HepG2 (cell line): ENCODE results near the gene GATM. TPM values are rescaled to one million over a fixed set of nuclear protein-coding genes. Genes with fewer than 3 reads are reported as not detected.

ENCODE experiments used
- ETS1 ChIP-seq: sonication (generic); formaldehyde crosslinking; IDR thresholded peaks from 2 replicates; pipeline ENCODE4 v1.4.0; 2020; ENCODE audit warnings: missing genetic modification reagents
- HDAC6 ChIP-seq: fragments of 200-600 bp; sonication (generic); IDR thresholded peaks from 2 replicates; pipeline ENCODE4 v1.7.0; 2017; ENCODE audit warnings: mild to moderate bottlenecking, antibody characterized with exemption, low read length, low read depth
- HNRNPLL ChIP-seq: fragments of 200-400 bp; formaldehyde crosslinking; IDR thresholded peaks from 2 replicates; pipeline ENCODE4 v1.6.1; 2017; ENCODE audit warnings: mild to moderate bottlenecking, low read depth, low read length; ENCODE audit not compliant: poor library complexity, severe bottlenecking
- JARID2 ChIP-seq: sonication (generic); formaldehyde crosslinking; IDR thresholded peaks from 2 replicates; pipeline ENCODE4 v1.8.1; 2023; ENCODE audit warnings: missing genetic modification reagents, inconsistent platforms; ENCODE audit not compliant: insufficient replicate concordance
- KAT2B ChIP-seq: fragments of 150-350 bp; IDR thresholded peaks from 2 replicates; pipeline ENCODE4 v1.6.1; 2014; ENCODE audit warnings: low read depth, low read length, borderline replicate concordance
- MYC ChIP-seq: sonication (generic); formaldehyde crosslinking; IDR thresholded peaks from 2 replicates; pipeline ENCODE4 v1.9.0; 2021; ENCODE audit warnings: missing genetic modification reagents, borderline replicate concordance
- PAX8 ChIP-seq: sonication (generic); formaldehyde crosslinking; IDR thresholded peaks from 2 replicates; pipeline ENCODE4 v1.8.0; 2022; ENCODE audit warnings: mild to moderate bottlenecking, missing genetic modification reagents, borderline replicate concordance
- RFX1 ChIP-seq: fragments of 450-650 bp; IDR thresholded peaks from 2 replicates; pipeline ENCODE4 v1.6.1; 2017
- RNF219 ChIP-seq: sonication (generic); formaldehyde crosslinking; IDR thresholded peaks from 2 replicates; pipeline ENCODE4 v1.5.0; 2020; ENCODE audit warnings: mild to moderate bottlenecking, missing genetic modification reagents
- SIX4 ChIP-seq: sonication (generic); formaldehyde crosslinking; IDR thresholded peaks from 2 replicates; pipeline ENCODE4 v1.4.0; 2020; ENCODE audit warnings: missing genetic modification reagents
- ZBED4 ChIP-seq: sonication (generic); formaldehyde crosslinking; IDR thresholded peaks from 2 replicates; pipeline ENCODE4 v1.4.0; 2020; ENCODE audit warnings: missing genetic modification reagents, borderline replicate concordance
- ZNF224 ChIP-seq: sonication (generic); formaldehyde crosslinking; IDR thresholded peaks from 2 replicates; pipeline ENCODE4 v1.5.0; 2020; ENCODE audit warnings: mild to moderate bottlenecking, missing genetic modification reagents
- ZNF281 ChIP-seq: sonication (generic); formaldehyde crosslinking; IDR thresholded peaks from 2 replicates; pipeline ENCODE4 v1.4.0; 2020; ENCODE audit warnings: missing genetic modification reagents, borderline replicate concordance
- ZNF337 ChIP-seq: sonication (generic); formaldehyde crosslinking; IDR thresholded peaks from 2 replicates; pipeline ENCODE4 v1.5.1; 2020; ENCODE audit warnings: missing genetic modification reagents, low read depth, mild to moderate bottlenecking, borderline replicate concordance
- ZNF691 ChIP-seq: sonication (generic); formaldehyde crosslinking; IDR thresholded peaks from 2 replicates; pipeline ENCODE4 v1.4.0; 2020; ENCODE audit warnings: missing genetic modification reagents, low read depth, mild to moderate bottlenecking, borderline replicate concordance
- ZNF737 ChIP-seq: sonication (generic); formaldehyde crosslinking; IDR thresholded peaks from 2 replicates; pipeline ENCODE4 v1.5.0; 2020; ENCODE audit warnings: missing genetic modification reagents, mild to moderate bottlenecking, borderline replicate concordance
- ZNF766 ChIP-seq: sonication (generic); formaldehyde crosslinking; IDR thresholded peaks from 2 replicates; pipeline ENCODE4 v1.5.0; 2020; ENCODE audit warnings: missing genetic modification reagents, borderline replicate concordance
- polyA plus RNA-seq, 8 experiments: library from polyadenylated mRNA; depleted of rRNA in 3 of 8; stranded (reverse) in 7 of 8; unstranded in 1 of 8; fragments of >200 nt; fragmentation: Illumina TruSeq in 4 of 8; extraction: Trizol in 4 of 8; gene quantifications; 2 replicates each; pipeline versions ENCODE4 v1.2.1 to v1.2.3, GENCODE V29; 2011 to 2016; ENCODE audit warnings: low read depth in 4 of 8, missing spikeins in 1 of 8, mixed read lengths in 1 of 8; ENCODE audit not compliant: insufficient read depth in 1 of 8
- total RNA-seq, 5 experiments: library from RNA; depleted of rRNA; stranded (reverse); fragments of >200 nt; fragmentation: Illumina TruSeq; extraction: Trizol; gene quantifications; 2 replicates each; pipeline ENCODE4 v1.2.3, GENCODE V29; 2016; ENCODE audit warnings: low read depth in 1 of 5

Gene GATM
- total and polyA plus RNA-seq, 2 of the 13 experiments (the other 11 are each of a cell fraction or from before 2014, with no cell fraction given) = 2.1 to 16.8 TPM

GRCh38 chr15:45402955-45403877, 24.9 kb upstream of the GATM start (continued):
- no peak for TF ChIP-seq ZBED4 (CRISPR knock-in tag)
- TF ChIP-seq HNRNPLL = peak; percentile 35
- TF ChIP-seq RNF219 (CRISPR knock-in tag) = no peak
- no peak for TF ChIP-seq ZNF766 (CRISPR knock-in tag)
- TF ChIP-seq PAX8 (CRISPR knock-in tag) = no peak
- TF ChIP-seq ETS1 = no peak
- no peak for TF ChIP-seq JARID2 (CRISPR knock-in tag)
- no peak for TF ChIP-seq HDAC6
- no peak; the same call in 1 of the 2 replicates for TF ChIP-seq ZNF691 (CRISPR knock-in tag)
- TF ChIP-seq MYC (CRISPR knock-in tag) = no peak; the same call in 1 of the 2 replicates
- TF ChIP-seq ZNF281 = no peak
- TF ChIP-seq SIX4 (CRISPR knock-in tag) = no peak
- TF ChIP-seq ZNF337 (CRISPR knock-in tag) = no peak
- no peak for TF ChIP-seq ZNF224 (CRISPR knock-in tag)
- no peak for TF ChIP-seq RFX1
- TF ChIP-seq KAT2B = no peak
- TF ChIP-seq ZNF737 = no peak
